ENCODE measurements around the gene SLC35F4. TPM values are rescaled to one million over a fixed set of nuclear protein-coding genes. Genes with fewer than 3 reads are reported as not detected.

Gene SLC35F4
- total RNA-seq, 2 donors from 2014 or later: not detected

GRCh38 chr14:57656853-57657252 lies 209.0 kb downstream of the SLC35F4 start:
- H3K36me3 ChIP-seq: no peaks in the 10 kb centered on the region
- no peak for TF ChIP-seq CTCF (IDR thresholded peaks at IDR 0.05)
- peaks cover 0 to 13% of the 10 kb centered on the region in 2 donors for H3K4me1 ChIP-seq (ENCODE audit: control insufficient read depth in 1 of 2, low read depth in 2 of 2)
- no peak overlapping the region for H3K27ac ChIP-seq
- no peaks in the 10 kb centered on the region for H3K27me3 ChIP-seq (replicated peaks; ENCODE audit: insufficient read depth)
- DNase-seq (ENCODE audit: low spot score): no peak
- no peak overlapping the region for H3K4me3 ChIP-seq
- no peaks in the 10 kb centered on the region for H3K9me3 ChIP-seq
- ATAC-seq (ENCODE audit: insufficient number of reproducible peaks, low FRiP score, low read depth): no peak

- H3K36me3 ChIP-seq: no peaks in the 10 kb centered on the region
- no peaks in the 10 kb centered on the region for H3K9me3 ChIP-seq
- TF ChIP-seq CTCF (IDR thresholded peaks at IDR 0.05): no peak
- H3K4me1 ChIP-seq (ENCODE audit: control insufficient read depth in 1 of 2, low read depth in 2 of 2): peaks cover 0 to 6% of the 10 kb centered on the region in 2 donors
- no peak overlapping the region for H3K4me3 ChIP-seq
- ATAC-seq (ENCODE audit: insufficient number of reproducible peaks, low FRiP score, low read depth): no peak
- DNase-seq (ENCODE audit: low spot score): no peak
- H3K27me3 ChIP-seq (replicated peaks; ENCODE audit: insufficient read depth): no peaks in the 10 kb centered on the region
- no peak overlapping the region for H3K27ac ChIP-seq
Measured at GRCh38 chr14:57652769-57653168, 213.1 kb downstream of the SLC35F4 start.

GRCh38 chr14:57641776-57642175 lies 224.1 kb downstream of the SLC35F4 start:
- DNase-seq (ENCODE audit: low spot score) (no peak), ATAC-seq (ENCODE audit: insufficient number of reproducible peaks, low FRiP score, low read depth) (no peak)
- no peak for TF ChIP-seq CTCF (IDR thresholded peaks at IDR 0.05)
- H3K27ac ChIP-seq: no peak overlapping the region
- no peaks in the 10 kb centered on the region for H3K4me1 ChIP-seq (ENCODE audit: control insufficient read depth in 1 of 2, low read depth in 2 of 2)
- H3K9me3 ChIP-seq: no peaks in the 10 kb centered on the region
- H3K27me3 ChIP-seq (replicated peaks; ENCODE audit: insufficient read depth): no peaks in the 10 kb centered on the region
- H3K36me3 ChIP-seq: no peaks in the 10 kb centered on the region
- H3K4me3 ChIP-seq: no peak overlapping the region

- Histone ChIP-seq H3K9me3 (no peaks in the 10 kb centered on the region), H3K4me3 (no peak overlapping the region), H3K27ac (no peak overlapping the region), H3K27me3 (replicated peaks; ENCODE audit: insufficient read depth) (no peaks in the 10 kb centered on the region), H3K4me1 (ENCODE audit: control insufficient read depth in 1 of 2, low read depth in 2 of 2) (no peaks in the 10 kb centered on the region), H3K36me3 (no peaks in the 10 kb centered on the region)
- DNase-seq (ENCODE audit: low spot score) (no peak), ATAC-seq (ENCODE audit: insufficient number of reproducible peaks, low FRiP score, low read depth) (no peak)
- no peak for TF ChIP-seq CTCF (IDR thresholded peaks at IDR 0.05)
Measured at GRCh38 chr14:57640036-57640435, 225.9 kb downstream of the SLC35F4 start.

GRCh38 chr14:57637901-57638300 lies 228.0 kb downstream of the SLC35F4 start:
- H3K36me3 ChIP-seq: no peaks in the 10 kb centered on the region
- H3K27me3 ChIP-seq (replicated peaks; ENCODE audit: insufficient read depth): no peaks in the 10 kb centered on the region
- H3K4me1 ChIP-seq (ENCODE audit: control insufficient read depth in 1 of 2, low read depth in 2 of 2): no peaks in the 10 kb centered on the region
- no peak overlapping the region for H3K4me3 ChIP-seq
- no peak for TF ChIP-seq CTCF (IDR thresholded peaks at IDR 0.05)
- H3K9me3 ChIP-seq: no peaks in the 10 kb centered on the region
- DNase-seq (ENCODE audit: low spot score): no peak
- no peak for ATAC-seq (ENCODE audit: insufficient number of reproducible peaks, low FRiP score, low read depth)
- H3K27ac ChIP-seq: no peak overlapping the region
